CD14-positive monocyte (primary cell): ENCODE measurements around the gene KRT79. TPM values are rescaled to one million over a fixed set of nuclear protein-coding genes. Genes with fewer than 3 reads are reported as not detected.

Source experiments
- DNase-seq, 3 donors: peaks; one replicate each; pipeline ENCODE4 v3.0.0-alpha.2; 2011 to 2022
- H2AFZ ChIP-seq: 2 replicates; pipeline ENCODE4 v1.6.0; 2012; ENCODE audit warnings: mild to moderate bottlenecking, low read depth, low read length, inconsistent platforms; ENCODE audit not compliant: insufficient read depth, poor library complexity, severe bottlenecking
- H3K27ac ChIP-seq, 2 donors: 1 replicate in 1 of 2; 2 replicates in 1 of 2; pipeline ENCODE4 v1.5.1; 2012 to 2013; ENCODE audit warnings: low read length in 2 of 2, control low read depth in 1 of 2, inconsistent platforms in 1 of 2, low read depth in 1 of 2, mild to moderate bottlenecking in 1 of 2
- H3K27me3 ChIP-seq, 2 donors: one replicate each; pipeline versions ENCODE4 v1.6.0 to v1.6.1; 2011 to 2013; ENCODE audit warnings: low read length in 2 of 2; ENCODE audit not compliant: control insufficient read depth in 2 of 2, insufficient read depth in 2 of 2
- H3K36me3 ChIP-seq, 2 donors: replicated peaks in 1 of 2; 1 replicate in 1 of 2; 2 replicates in 1 of 2; pipeline versions ENCODE4 v1.5.1 to v1.6.1; 2012 to 2013; ENCODE audit warnings: low read length in 2 of 2, control low read depth in 1 of 2, inconsistent platforms in 1 of 2, mild to moderate bottlenecking in 1 of 2; ENCODE audit not compliant: insufficient read depth in 2 of 2, control insufficient read depth in 1 of 2
- H3K4me1 ChIP-seq, 2 donors: 1 replicate in 1 of 2; 2 replicates in 1 of 2; pipeline versions ENCODE4 v1.5.1 to v1.6.1; 2012 to 2013; ENCODE audit warnings: low read length in 2 of 2, control low read depth in 1 of 2, inconsistent platforms in 1 of 2, mild to moderate bottlenecking in 1 of 2, moderate library complexity in 1 of 2; ENCODE audit not compliant: insufficient read depth in 2 of 2, control insufficient read depth in 1 of 2
- H3K4me2 ChIP-seq: replicated peaks from 2 replicates; pipeline ENCODE3; 2012; ENCODE audit warnings: low read length, moderate library complexity, mild to moderate bottlenecking; ENCODE audit not compliant: poor library complexity, severe bottlenecking; ENCODE audit errors: extremely low read depth
- H3K4me3 ChIP-seq, 3 experiments: fragments of 200-600 bp in 1 of 3; sonication (generic) in 1 of 3; replicated peaks in 1 of 3; 1 replicate in 2 of 3; 2 replicates in 1 of 3; pipeline ENCODE4 v1.5.1; 2011 to 2013; ENCODE audit warnings: low read length in 3 of 3, mild to moderate bottlenecking in 3 of 3, control low read depth in 2 of 3, low read depth in 2 of 3, inconsistent platforms in 1 of 3, moderate library complexity in 1 of 3
- H3K79me2 ChIP-seq: 2 replicates; pipeline ENCODE4 v1.6.0; 2012; ENCODE audit warnings: mild to moderate bottlenecking, control low read depth, inconsistent platforms, low read length, moderate library complexity; ENCODE audit not compliant: insufficient read depth
- H3K9ac ChIP-seq: 2 replicates; pipeline ENCODE4 v1.6.0; 2017; ENCODE audit warnings: low read length, mild to moderate bottlenecking; ENCODE audit not compliant: insufficient read depth, poor library complexity, severe bottlenecking
- H3K9me3 ChIP-seq, 2 donors: replicated peaks in 1 of 2; 1 replicate in 1 of 2; 2 replicates in 1 of 2; pipeline versions ENCODE4 v1.5.1 to v1.6.1; 2012 to 2013; ENCODE audit warnings: low read length in 2 of 2, control low read depth in 1 of 2; ENCODE audit not compliant: control insufficient read depth in 1 of 2, insufficient read depth in 1 of 2
- H4K20me1 ChIP-seq: 2 replicates; pipeline ENCODE4 v1.6.0; 2012; ENCODE audit warnings: mild to moderate bottlenecking, low read length, control low read depth, moderate library complexity; ENCODE audit not compliant: insufficient read depth
- H3K27ac Mint-ChIP-seq, 7 donors: one replicate each; pipeline ENCODE4 v1.8.0; 2020; ENCODE audit warnings: mild to moderate bottlenecking in 7 of 7, mixed read lengths in 7 of 7, moderate library complexity in 6 of 7, inconsistent platforms in 2 of 7
- H3K27me3 Mint-ChIP-seq, 3 donors: one replicate each; pipeline ENCODE4 v1.8.0; 2021 to 2022; ENCODE audit warnings: low read depth in 3 of 3, mild to moderate bottlenecking in 3 of 3, mixed read lengths in 3 of 3, moderate library complexity in 3 of 3, inconsistent platforms in 1 of 3
- H3K36me3 Mint-ChIP-seq, 2 donors: one replicate each; pipeline ENCODE4 v1.8.0; 2020; ENCODE audit warnings: mixed read lengths in 2 of 2, inconsistent platforms in 1 of 2, mild to moderate bottlenecking in 1 of 2
- H3K4me1 Mint-ChIP-seq: one replicate; pipeline ENCODE4 v1.8.0; 2020; ENCODE audit warnings: mild to moderate bottlenecking, mixed read lengths
- H3K4me3 Mint-ChIP-seq, 2 donors: one replicate each; pipeline ENCODE4 v1.8.0; 2020; ENCODE audit warnings: mild to moderate bottlenecking in 2 of 2, mixed read lengths in 2 of 2, moderate library complexity in 1 of 2
- H3K9me3 Mint-ChIP-seq, 7 donors: one replicate each; pipeline ENCODE4 v1.8.0; 2020 to 2022; ENCODE audit warnings: mixed read lengths in 7 of 7, mild to moderate bottlenecking in 6 of 7, moderate library complexity in 6 of 7, inconsistent platforms in 2 of 7
- WGBS: methylation state at CpG from one replicate; pipeline ENCODE4 v1.1.5; 2013; ENCODE audit warnings: missing lambda C conversion rate; ENCODE audit not compliant: insufficient coverage; 5-methylcytosine and 5-hydroxymethylcytosine counted together
- intact Hi-C, 2 donors: fragments of 100-400 bp; cut with micrococcal nuclease; formaldehyde crosslinking; loops; one replicate each; pipeline versions ENCODE4 v1.15.0 to v1.15.1; 2023
- polyA plus RNA-seq, 3 donors: library from polyadenylated mRNA; depleted of rRNA in 1 of 3; unstranded in 2 of 3; stranded (reverse) in 1 of 3; fragments of 300-500 nt in 2 of 3; fragments of >200 nt in 1 of 3; fragmentation: Illumina TruSeq in 2 of 3; gene quantifications; 1 replicate in 2 of 3; 2 replicates in 1 of 3; pipeline ENCODE4 v1.2.3, GENCODE V29; 2012 to 2021
- TF ChIP-seq, protein P1 (sequence below): fragments of 200-600 bp; IDR thresholded peaks from one replicate; pipeline ENCODE4 v1.8.0; 2022; ENCODE audit warnings: antibody characterized with exemption, mild to moderate bottlenecking

KRT79 gene
- polyA plus RNA-seq, 3 donors, result not detected

DNA sequence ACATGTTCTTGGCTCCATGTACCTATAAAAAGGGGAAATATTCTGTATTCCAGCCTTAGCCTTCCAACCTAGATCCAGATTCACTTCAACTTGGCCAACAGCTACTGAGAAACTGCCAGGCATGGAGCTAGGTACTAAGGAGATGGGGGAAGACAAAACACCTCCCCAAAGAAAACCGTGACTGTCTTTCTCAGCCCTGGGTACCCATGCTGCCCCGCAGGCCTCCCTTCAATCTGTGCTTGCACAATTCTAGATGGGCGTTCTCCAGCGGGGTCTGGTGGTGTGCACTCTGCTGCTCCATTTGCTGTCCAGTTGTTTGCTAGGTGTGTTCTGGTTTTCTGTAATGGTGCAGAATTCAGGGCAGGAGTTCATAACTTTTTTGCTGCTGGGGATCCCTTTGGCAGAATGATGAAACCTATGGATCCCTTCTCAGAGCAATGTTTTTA is 19.4 kb downstream of the KRT79 start:
- Mint-ChIP-seq H3K27ac (no peak overlapping the region), H3K4me1 (no peaks in the 10 kb centered on the region), H3K27me3 (peaks cover 2 to 11% (median 5%) of the 10 kb centered on the region in 3 donors), H3K4me3 (no peak overlapping the region), H3K9me3 (no peaks in the 10 kb centered on the region), H3K36me3 (no peaks in the 10 kb centered on the region)
- no peaks in the 10 kb centered on the region for H3K79me2 ChIP-seq
- no peak overlapping the region for H3K4me3 ChIP-seq
- TF ChIP-seq, protein P1, sequence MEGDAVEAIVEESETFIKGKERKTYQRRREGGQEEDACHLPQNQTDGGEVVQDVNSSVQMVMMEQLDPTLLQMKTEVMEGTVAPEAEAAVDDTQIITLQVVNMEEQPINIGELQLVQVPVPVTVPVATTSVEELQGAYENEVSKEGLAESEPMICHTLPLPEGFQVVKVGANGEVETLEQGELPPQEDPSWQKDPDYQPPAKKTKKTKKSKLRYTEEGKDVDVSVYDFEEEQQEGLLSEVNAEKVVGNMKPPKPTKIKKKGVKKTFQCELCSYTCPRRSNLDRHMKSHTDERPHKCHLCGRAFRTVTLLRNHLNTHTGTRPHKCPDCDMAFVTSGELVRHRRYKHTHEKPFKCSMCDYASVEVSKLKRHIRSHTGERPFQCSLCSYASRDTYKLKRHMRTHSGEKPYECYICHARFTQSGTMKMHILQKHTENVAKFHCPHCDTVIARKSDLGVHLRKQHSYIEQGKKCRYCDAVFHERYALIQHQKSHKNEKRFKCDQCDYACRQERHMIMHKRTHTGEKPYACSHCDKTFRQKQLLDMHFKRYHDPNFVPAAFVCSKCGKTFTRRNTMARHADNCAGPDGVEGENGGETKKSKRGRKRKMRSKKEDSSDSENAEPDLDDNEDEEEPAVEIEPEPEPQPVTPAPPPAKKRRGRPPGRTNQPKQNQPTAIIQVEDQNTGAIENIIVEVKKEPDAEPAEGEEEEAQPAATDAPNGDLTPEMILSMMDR, result no peak
- no peaks in the 10 kb centered on the region for H3K4me1 ChIP-seq
- no peaks in the 10 kb centered on the region for H3K9me3 ChIP-seq
- no peak overlapping the region for H3K4me2 ChIP-seq
- H4K20me1 ChIP-seq, result no peaks in the 10 kb centered on the region
- no peaks in the 10 kb centered on the region for H3K27me3 ChIP-seq
- intact Hi-C loops, result no loop called here
- no peak overlapping the region for H2AFZ ChIP-seq
- no peak for DNase-seq
- H3K36me3 ChIP-seq, result no peaks in the 10 kb centered on the region
- 100% methylated on average over 1 of the region's 4 CpGs for WGBS
- H3K9ac ChIP-seq, result no peak overlapping the region
- no peak overlapping the region for H3K27ac ChIP-seq

DNA sequence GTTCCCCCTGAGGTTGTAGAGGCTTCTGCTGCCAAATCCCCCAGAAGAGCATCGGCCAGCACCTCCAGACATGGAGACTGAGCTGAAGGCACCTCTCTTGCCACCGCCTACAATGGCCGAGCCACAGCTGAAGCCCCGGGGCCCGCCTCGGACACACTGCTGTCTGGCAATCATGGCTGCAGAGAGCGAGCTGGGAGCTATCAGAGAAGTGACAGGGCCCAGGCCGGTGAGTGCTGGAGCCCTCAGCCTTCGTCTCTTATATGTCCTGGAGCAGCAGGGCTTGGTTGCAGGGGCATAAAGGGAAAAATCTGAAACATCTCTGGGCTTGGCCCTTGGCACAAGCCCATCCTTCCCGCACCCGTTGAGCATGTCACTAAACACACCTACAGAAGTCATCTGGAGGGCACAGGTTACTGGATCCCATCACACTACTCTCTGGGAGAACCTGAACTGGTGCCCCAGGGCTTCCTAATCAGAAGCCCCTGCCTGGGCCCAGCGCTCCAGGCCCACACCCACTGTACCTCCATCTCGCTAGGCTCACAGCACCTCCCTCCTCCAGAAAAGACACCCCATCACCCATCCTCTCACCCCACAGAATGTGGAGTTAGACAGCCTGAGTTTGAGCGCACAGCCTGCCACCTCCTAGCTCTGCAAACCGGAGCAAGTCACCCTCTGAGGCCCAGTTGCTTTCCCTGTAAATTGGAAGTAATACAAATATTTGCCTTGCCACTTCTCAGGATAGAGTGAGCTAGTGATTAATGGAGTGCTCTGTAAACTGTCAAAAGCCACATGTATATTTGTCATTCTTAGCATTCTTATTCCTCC is 20.0 kb downstream of the KRT79 start, which contains the start of gene KRT4:
Gene KRT4, minus strand, starts transcription at position 232 of the 825 bp plus-strand sequence. Its CDS starts 58 bp downstream, at position 174.
- Mint-ChIP-seq H3K27me3 (peaks cover 2 to 9% (median 5%) of the 10 kb centered on the region in 3 donors), H3K9me3 (peaks cover 0 to 2% (median 0%) of the 10 kb centered on the region in 7 donors), H3K4me1 (no peaks in the 10 kb centered on the region), H3K4me3 (no peak within 1 kb of the TSS), H3K36me3 (no peaks in the 10 kb centered on the region), H3K27ac (no peak within 1 kb of the TSS)
- DNase-seq, result no peak
- no peak within 1 kb of the TSS for H3K27ac ChIP-seq
- no peaks in the 10 kb centered on the region for H3K36me3 ChIP-seq
- no peaks in the 10 kb centered on the region for H3K4me1 ChIP-seq
- no peak within 1 kb of the TSS for H3K4me3 ChIP-seq
- 89% methylated on average over 14 of the region's 15 CpGs for WGBS
- no peak within 1 kb of the TSS for H3K4me2 ChIP-seq
- no peaks in the 10 kb centered on the region for H3K9me3 ChIP-seq
- no peaks in the 10 kb centered on the region for H4K20me1 ChIP-seq
- TF ChIP-seq, protein P1, result no peak
- no peaks in the 10 kb centered on the region for H3K27me3 ChIP-seq
- intact Hi-C loops, result no loop called here
- H3K9ac ChIP-seq, result no peak within 1 kb of the TSS
- H2AFZ ChIP-seq, result no peak within 1 kb of the TSS
- no peaks in the 10 kb centered on the region for H3K79me2 ChIP-seq
